ES-I3 (cell line): Measurements from ENCODE around the gene CHRNG.
"Not testable (repeated sequence)": the region's sequence is repeated elsewhere in the genome, so short reads cannot be mapped to it uniquely, and the experiment has no call there.

ENCODE experiments used
- H3K36me3 ChIP-seq: 2 replicates; pipeline ENCODE4 v1.6.1; 2013; ENCODE audit warnings: mild to moderate bottlenecking, low read length, control low read depth, moderate library complexity; ENCODE audit not compliant: insufficient read depth
- H3K4me1 ChIP-seq: 2 replicates; pipeline ENCODE4 v1.6.1; 2013; ENCODE audit warnings: mild to moderate bottlenecking, control low read depth, low read length; ENCODE audit not compliant: insufficient read depth
- H3K9ac ChIP-seq: 2 replicates; pipeline ENCODE4 v1.6.1; 2013; ENCODE audit warnings: low read depth, mild to moderate bottlenecking, low read length, moderate library complexity
- H3K9me3 ChIP-seq: 2 replicates; pipeline ENCODE4 v1.6.1; 2013; ENCODE audit warnings: mild to moderate bottlenecking, low read length, moderate library complexity; ENCODE audit not compliant: control insufficient read depth, insufficient read depth

The CHRNG gene

DNA sequence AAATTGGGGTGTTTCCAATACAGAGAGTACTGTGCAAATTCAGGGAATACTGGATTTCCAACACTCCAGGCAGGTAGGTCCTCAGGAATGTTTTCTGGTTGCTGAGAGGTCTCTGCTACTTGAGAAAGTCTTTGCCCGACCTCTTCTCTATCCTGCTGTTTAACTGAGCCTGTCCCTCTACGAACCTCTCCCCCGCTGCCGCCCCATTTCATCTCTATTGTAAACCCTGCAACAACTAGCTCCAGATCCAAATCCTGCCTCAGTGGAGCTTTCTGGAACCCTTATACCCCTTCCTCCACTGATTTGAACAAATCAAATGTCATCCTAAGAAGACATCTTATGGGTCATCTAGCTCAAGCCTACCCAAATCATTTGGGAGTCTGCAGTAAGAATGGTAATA is 12.3 kb downstream of the CHRNG start:
- Histone ChIP-seq H3K9ac (peak overlapping the region; percentile 95), H3K36me3 (peaks cover 7% of the 10 kb centered on the region), H3K4me1 (no peaks in the 10 kb centered on the region; the same call in 1 of the 2 replicates), H3K9me3 (no peaks in the 10 kb centered on the region)

DNA sequence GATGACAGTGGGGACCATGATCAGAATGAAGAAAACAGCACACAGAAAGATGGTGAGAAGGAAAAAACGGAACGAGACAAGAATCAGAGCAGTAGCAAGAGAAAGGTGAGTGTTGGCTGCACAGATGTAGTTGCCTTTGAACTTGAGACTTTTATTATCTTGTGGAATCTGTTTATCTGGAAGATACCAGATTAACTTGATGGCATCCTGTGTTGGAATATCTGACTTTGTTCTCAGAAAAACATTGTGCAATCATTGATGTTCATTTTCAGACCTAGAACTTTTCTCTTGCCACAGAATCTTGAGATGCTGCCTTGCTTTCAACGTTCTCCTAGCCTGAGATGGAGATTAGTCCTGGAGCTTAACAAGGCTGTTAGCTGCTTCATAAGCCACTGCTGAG is 16.9 kb downstream of the CHRNG start:
- Histone ChIP-seq H3K4me1 (no peaks in the 10 kb centered on the region; the same call in 1 of the 2 replicates), H3K36me3 (peaks cover 15% of the 10 kb centered on the region), H3K9me3 (no peaks in the 10 kb centered on the region)

DNA sequence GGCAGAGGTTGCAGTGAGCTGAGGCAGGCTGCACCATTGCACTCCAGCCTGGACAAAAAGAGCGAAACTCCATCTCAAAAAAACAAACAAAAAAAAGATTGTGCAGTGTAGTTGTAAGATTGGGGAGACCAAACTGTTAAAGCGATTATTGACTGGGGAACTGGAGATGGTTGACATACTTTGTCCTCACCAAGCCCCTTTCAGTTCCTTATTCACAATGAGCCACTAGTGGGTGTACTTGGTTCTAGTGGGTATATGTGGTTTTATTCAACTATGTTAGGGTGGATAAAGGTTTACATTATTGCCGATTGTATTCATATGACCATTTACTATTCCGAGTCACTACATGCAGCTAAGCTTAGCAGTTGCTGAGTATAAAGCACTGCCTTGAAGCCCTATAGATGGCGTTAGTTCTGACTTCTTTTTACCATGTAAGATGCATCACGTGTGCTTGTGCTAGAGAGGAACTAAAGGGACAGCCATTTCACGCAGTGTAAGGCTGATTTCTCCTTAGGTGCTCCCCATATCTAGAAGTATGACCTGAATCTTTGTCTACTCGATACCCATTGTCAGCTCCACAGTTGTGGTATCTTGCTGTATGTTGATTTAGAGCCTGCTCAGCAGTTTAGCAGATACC is 23.1 kb downstream of the CHRNG start:
- peaks cover 25% of the 10 kb centered on the region for H3K36me3 ChIP-seq

More for the DNA sequence above, 16.9 kb downstream of the CHRNG start:
- no peak overlapping the region for H3K9ac ChIP-seq

DNA sequence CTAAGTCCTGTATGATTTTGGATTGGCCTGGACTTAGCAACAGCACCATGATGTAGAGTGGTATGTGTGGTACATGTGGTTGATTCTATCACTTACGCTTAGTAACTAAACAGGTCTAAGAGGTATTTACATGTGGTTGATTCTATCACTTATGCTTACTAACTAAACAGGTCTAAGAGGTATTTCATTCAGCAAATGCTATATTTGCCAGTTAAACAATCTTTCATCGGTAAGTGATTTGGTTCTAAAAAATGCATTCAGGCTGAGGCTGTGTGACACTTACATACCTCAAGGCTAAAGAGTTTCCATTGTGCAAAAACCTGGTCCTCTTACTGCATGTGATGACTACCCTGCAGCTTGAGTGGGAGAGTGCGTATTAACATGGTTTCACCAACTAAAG is 24.1 kb downstream of the CHRNG start:
- Histone ChIP-seq H3K9me3 (no peaks in the 10 kb centered on the region), H3K4me1 (no peaks in the 10 kb centered on the region), H3K9ac (no peak overlapping the region), H3K36me3 (peaks cover 29% of the 10 kb centered on the region)

More for the DNA sequence above, 23.1 kb downstream of the CHRNG start:
- H3K9ac ChIP-seq: no peak overlapping the region
- no peaks in the 10 kb centered on the region for H3K9me3 ChIP-seq
- no peaks in the 10 kb centered on the region for H3K4me1 ChIP-seq

DNA sequence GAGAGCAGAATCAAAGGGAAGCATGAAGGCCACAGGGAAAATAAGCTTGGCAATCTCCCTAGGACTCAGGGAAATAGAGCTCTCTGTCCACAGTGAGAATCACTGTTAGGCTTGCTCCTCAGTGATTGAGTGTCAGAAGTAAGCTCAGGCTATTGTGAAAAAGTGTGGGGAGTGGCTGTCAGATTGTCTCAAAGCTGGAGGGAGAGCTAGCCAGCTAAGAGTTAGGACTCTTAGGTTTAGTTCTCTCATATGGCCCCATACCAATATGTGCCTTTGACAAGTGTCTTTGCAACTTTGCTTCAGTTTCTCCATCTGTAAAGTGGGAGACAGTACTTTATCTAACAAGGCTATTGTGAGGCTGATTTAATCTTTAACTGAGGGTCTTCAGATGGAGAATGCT is 28.2 kb downstream of the CHRNG start:
- H3K9ac ChIP-seq: no peak overlapping the region
- peaks cover 37% of the 10 kb centered on the region for H3K36me3 ChIP-seq

DNA sequence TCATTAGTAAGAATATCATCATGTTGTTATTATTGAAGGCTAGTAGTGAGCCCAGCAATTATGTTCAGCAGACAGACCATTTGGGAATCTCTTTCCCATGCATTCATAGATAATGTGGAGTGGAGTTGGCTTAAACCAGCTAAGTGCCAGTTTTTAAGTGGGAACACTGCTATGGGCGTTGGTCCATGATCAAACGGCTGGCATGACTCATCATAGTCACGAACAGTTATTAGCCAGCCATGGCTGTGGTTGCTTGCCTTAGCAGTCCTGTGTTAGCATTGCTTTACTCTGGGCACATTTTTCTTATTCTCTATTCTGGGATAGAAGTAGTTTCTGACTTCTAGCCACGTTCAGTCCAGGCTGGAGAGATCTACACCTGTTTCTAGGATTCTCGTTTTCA is 28.7 kb downstream of the CHRNG start:
- Histone ChIP-seq H3K9ac (no peak overlapping the region), H3K36me3 (peaks cover 41% of the 10 kb centered on the region), H3K4me1 (no peaks in the 10 kb centered on the region), H3K9me3 (no peaks in the 10 kb centered on the region)

More for the DNA sequence above, 28.2 kb downstream of the CHRNG start:
- H3K9me3 ChIP-seq: no peaks in the 10 kb centered on the region
- H3K4me1 ChIP-seq: no peaks in the 10 kb centered on the region

DNA sequence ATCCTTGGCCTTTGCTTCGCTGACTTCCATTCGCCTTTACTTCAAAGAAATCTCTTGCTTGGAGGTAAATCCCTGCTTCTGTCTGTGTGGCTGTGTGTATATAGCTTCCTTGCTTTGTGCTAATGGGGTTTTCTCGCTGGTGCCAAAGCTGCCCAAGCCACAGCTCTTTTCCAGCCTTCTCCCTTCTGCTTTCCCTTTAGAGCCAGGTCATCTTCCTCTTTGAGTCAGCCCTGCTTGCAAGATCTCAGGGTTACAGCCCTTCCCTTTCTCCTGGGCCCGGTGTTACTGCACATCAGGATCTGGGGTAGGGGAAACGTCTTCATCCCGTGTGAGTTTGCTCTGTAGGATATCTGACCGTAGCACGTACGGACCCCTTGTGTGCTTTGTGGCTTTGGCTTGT is 30.0 kb downstream of the CHRNG start:
- no peaks in the 10 kb centered on the region for H3K4me1 ChIP-seq
- no peak overlapping the region for H3K9ac ChIP-seq
- no peaks in the 10 kb centered on the region for H3K9me3 ChIP-seq
- H3K36me3 ChIP-seq: peaks cover 42% of the 10 kb centered on the region

DNA sequence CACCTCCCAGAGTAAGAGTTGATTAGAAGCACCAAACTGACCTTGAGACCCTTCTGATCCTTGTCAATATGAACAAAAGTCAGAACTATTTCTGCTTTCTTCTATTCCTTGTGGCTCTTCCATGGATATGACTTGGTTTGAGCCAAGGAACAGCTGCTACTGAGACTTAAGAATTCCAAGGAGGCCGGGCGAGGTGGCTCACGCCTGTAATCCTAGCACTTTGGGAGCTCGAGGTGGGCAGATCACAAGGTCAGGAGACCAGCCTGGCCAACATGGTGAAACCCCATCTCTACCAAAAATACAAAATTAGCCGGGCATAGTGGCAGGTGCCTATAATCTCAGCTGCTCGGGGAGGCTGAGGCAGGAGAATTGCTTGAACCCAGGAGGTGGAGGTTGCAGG is 31.0 kb downstream of the CHRNG start:
- not testable (repeated sequence) for H3K9me3 ChIP-seq, H3K9ac ChIP-seq, H3K4me1 ChIP-seq
- H3K36me3 ChIP-seq: peaks cover 39% of the 10 kb centered on the region

DNA sequence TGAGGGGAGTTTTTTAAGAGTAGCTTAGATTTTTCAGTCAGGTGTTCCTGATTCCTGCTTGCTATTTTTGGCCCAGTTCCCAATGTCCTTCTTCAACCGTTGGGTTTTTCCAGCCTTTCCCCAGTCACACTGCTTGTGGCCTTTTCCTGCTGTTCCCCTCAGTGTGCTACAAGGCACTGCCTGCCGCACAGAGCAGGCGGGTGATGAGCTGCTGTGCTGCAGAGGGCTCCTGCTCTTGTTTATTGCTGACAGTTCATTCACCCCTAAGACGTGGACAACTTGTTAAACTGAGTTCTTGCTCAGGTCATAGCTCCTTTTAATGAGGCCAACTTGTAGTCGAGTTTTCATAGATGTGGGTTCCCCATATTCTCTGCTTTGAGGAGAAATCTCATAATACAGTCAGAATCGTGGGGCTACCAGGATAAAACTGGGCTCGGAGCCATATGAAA is 31.6 kb downstream of the CHRNG start:
- peaks cover 39% of the 10 kb centered on the region for H3K36me3 ChIP-seq
- H3K4me1 ChIP-seq: no peaks in the 10 kb centered on the region
- H3K9me3 ChIP-seq: no peaks in the 10 kb centered on the region
- H3K9ac ChIP-seq: no peak overlapping the region

DNA sequence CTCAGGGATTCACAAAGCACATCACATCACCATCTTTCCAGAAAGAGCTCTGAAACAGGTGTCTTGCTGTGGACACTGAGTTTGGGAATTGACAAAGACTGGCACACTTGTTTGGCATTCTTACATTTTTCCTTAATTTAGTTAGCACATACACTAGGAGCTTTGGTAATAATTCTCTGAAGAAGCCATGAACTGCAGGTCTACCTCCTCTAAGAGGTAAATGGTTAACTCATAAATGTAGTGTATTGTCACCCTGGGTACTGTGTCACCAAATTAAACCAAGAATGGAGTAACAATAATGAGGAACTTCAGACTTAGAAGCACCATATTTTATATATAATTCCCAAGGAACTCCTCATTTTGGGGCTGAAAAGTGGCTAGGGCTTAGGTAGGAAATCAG is 33.5 kb downstream of the CHRNG start:
- no peaks in the 10 kb centered on the region for H3K9me3 ChIP-seq
- H3K9ac ChIP-seq: no peak overlapping the region
- peaks cover 25% of the 10 kb centered on the region for H3K36me3 ChIP-seq
- H3K4me1 ChIP-seq: no peaks in the 10 kb centered on the region; the same call in 1 of the 2 replicates

DNA sequence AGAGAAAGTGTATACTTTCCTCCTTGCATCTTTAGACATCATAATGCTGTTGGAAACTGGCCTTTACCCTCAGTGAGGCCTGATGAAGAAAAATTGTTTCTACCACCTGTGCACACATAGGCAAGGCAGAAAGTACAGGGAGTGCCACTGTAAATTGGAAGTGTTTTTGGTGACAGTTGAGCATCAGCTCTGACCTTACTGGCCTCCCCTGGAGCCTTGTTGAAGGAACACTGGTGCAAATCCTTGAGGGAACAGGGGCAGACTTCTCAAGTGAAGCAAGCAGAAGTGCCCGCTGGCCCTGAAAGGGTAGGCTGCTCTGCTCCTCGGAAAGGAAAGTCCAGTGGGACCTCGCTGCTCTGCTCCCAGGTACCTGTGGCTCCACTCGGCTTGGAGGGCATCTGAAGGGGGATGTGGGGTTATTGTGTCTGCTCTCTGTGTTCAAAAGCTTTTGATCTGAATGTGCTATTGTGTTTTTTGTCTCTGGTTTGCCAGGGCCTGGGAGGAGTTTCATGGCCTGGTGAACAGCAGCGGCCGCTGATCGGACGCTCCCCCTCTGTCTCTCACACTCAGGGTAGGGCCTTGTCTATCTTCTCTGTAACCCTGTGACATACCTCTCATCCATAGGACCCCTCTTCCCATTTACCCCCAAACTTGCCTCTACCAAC is 34.4 kb downstream of the CHRNG start:
- Histone ChIP-seq H3K36me3 (peaks cover 20% of the 10 kb centered on the region), H3K9ac (no peak overlapping the region), H3K4me1 (no peaks in the 10 kb centered on the region; the same call in 1 of the 2 replicates), H3K9me3 (no peaks in the 10 kb centered on the region)

DNA sequence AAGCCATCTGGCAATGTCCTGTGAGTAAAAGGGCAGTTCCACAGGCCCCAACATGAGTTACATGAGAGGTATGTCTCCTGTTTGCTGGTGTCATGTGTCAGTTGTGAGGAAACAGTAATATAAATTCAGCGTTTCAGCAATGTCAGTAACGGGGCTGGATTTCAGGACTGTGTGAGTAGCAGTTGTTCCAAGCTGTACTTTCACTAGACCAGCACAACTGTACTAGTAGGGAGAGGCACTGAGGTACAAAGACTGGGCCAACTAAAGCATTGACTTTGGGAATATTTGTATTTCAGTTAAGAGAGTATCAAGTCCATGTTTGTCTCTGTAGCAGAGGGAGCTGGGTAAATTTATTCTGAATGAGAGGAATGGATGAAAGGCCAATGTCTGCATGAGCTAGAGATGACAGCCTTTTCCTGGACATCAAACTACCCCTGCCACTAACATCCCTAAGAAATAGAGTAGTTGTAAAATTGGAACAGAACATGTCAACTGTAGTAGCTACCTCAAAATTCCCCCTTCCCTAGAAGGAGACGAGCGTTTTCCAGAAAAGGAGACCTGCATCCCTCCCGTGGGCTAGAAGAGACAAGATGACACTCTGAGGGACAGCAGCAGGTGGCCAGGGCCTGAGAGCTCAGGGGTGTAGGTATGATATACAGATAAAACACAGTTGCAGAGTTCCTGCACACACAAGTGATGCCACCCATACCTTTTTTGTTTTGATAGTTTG is 35.3 kb downstream of the CHRNG start:
- H3K4me1 ChIP-seq: no peaks in the 10 kb centered on the region; the same call in 1 of the 2 replicates
- H3K9ac ChIP-seq: no peak overlapping the region
- no peaks in the 10 kb centered on the region for H3K9me3 ChIP-seq
- H3K36me3 ChIP-seq: peaks cover 11% of the 10 kb centered on the region

DNA sequence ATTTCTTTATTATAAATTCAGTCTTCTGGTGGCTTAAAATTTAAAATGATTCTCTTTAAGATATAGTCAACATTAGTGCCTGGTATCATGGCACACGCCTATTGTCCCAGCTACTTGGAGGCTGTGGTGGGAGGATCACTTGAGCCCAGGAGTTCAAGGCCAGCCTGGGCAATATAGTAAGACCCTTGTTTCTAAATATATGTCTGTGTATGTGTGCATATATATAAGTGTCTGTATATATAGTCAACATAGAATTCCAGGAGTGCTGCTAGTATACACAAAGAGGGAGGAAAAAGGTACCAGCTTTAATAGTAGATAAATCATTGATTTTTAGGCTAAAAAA is 35.9 kb downstream of the CHRNG start:
- no peaks in the 10 kb centered on the region for H3K9me3 ChIP-seq
- no peaks in the 10 kb centered on the region; the same call in 1 of the 2 replicates for H3K4me1 ChIP-seq

DNA sequence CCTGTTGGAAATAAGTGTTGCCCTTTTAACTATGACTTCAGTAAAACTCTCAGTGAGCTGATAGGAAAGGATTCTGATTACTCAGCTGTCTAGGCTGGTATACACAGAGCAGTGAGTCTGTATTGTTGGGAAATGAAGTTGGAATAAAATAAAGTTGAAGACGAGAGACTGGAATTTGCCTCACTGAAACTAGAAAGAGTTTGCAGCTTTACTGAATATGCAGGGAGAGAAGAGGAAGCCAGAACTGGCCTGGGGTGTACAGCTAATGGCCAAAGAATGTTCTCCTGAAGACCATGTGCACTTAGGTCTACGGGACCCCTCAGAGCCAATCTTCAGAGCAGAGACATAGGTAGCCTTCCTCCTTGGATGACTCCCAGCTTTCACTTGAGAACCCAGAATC is 37.5 kb downstream of the CHRNG start:
- Histone ChIP-seq H3K9ac (no peak overlapping the region), H3K4me1 (no peaks in the 10 kb centered on the region; the same call in 1 of the 2 replicates), H3K9me3 (no peaks in the 10 kb centered on the region), H3K36me3 (peaks cover 6% of the 10 kb centered on the region)

More for the DNA sequence above, 35.9 kb downstream of the CHRNG start:
- peaks cover 6% of the 10 kb centered on the region for H3K36me3 ChIP-seq
- H3K9ac ChIP-seq: no peak overlapping the region

DNA sequence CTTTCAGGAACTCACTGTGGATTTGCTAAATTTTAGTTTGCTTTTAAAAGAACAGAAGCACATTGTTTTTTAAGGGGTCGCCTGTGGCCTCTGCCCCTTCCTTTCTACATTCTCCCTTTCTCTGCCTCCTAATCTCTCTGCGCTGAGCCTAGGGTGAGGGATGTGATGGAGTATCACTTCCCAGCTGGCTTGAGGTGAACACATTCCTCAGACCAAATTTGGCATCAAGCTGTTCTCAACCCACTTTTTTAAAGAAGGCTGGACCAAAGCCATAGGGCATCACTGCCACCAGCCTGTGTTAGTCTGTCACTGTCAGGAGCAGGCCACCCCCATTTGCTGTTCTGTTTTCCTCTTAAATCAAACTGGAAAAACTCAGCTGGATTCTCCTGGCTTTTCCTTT is 38.3 kb downstream of the CHRNG start:
- Histone ChIP-seq H3K9ac (no peak overlapping the region), H3K36me3 (peaks cover 4% of the 10 kb centered on the region), H3K9me3 (no peaks in the 10 kb centered on the region), H3K4me1 (no peaks in the 10 kb centered on the region; the same call in 1 of the 2 replicates)
